ENCODE results near the gene TRPT1. TPM values are rescaled to one million over a fixed set of nuclear protein-coding genes. Genes with fewer than 3 reads are reported as not detected.

The TRPT1 gene
- total RNA-seq, 1 experiment from 2014 or later, result 56.1 TPM

DNA sequence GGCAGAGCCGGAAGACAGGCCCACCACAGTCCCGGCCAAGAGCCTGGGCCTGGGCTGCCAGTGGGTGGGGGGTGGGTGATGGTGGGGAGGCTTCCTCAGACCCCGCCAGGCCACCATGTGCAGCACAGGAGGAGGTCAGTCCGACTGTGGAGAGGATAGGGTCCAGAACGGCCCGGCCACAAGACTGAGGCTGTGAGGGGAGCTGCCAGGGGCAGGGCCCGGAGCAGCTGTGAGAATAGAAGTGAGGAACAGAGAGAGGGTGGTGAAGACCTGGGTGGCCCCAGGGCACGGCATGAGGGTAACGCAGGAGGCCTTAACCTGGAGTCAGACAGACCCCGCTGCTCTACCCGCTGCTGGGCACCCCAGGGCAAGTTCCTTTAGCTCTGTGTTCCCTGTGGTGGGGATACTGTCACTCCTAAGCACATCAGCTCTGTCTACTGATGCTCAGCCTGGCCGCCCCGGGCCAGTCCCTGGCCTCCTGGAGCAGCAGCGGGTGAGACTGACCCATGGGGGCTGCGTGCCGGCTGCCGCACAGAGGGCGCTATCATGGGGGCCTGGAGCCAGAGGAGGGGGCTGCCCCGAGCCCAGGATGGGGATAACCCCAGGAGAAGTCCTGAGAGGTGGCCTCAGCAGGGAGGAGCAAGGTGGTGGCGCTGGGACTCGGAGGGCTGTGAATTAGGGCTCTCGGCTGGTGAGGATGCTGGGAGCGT lies 17.7 kb downstream of the TRPT1 start:
- no peak for DNase-seq (ENCODE audit: low spot score)

DNA sequence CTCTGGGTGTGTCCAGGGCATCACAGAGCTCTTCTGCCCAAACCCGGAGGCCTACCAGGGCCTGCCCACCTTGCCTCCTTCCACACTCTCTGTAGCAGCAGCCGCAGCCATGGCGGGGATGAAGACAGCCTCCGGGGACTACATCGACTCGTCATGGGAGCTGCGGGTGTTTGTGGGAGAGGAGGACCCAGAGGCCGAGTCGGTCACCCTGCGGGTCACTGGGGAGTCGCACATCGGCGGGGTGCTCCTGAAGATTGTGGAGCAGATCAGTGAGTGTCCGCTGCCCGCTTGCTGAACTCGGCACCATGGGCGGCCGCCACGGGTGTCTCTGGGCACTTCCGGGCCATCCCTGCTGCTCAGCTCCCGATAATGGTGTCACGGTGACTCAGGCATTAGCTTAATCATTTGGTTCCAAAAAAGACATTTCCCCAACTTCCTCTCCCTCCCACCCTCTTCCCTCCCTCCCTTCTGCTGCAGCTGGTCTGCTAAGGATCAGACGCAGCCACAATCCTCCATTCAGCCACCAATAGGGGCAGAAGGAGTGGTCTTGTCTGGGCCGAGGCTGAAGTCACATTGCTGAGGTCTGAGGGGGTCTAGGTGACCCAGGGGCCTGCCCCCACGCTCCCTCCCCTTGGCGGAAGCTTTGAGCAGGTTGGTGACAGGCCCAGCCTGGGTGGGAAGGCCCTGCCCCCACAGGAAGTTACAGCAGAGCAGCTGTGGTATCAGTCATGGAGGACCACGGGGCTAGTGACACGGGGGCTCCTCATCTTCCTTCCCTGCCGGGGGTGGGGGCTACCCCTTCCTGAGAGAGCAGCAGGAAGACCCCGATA lies 18.5 kb downstream of the TRPT1 start:
- DNase-seq (ENCODE audit: low spot score), result no peak

DNA sequence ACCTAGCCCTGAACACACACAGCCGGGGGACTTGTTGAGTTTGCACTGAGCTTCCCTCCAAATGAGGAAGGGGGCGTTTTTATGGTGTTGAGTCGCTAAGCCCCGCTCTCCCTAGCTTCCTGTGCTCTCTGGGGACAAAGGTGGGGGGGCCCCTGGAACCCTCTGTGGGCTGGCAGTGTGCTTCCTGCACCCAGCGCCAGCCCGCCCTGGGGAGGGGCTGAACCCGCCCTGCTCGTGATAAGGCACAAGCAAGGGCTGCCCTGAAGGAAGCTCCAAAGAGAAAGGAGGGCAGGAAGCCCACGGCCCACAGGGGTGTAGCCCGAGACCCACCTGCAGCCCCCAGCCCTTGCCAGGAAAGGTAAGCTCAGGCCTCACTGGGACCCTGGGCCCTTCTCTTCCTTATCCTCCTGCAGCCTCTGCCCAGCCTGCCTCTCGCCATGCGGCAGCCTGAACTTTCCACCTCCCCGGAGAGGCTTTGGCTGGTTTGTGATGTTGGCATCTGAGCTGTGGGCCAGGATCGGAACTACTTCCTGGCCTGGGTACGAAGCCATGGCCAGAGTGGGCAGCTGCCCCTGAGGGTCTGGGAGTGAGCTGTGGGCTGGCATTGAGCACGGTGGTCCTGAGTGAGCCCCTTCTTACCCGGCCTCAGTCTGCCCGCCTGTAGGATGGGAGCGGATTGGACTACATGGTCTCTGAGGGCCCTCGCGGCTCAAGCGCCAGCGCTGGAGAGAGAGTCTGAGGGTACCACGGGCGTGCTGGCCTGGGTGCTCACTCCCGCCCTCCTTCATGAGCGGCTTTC lies 19.3 kb downstream of the TRPT1 start, which contains the start of gene FERMT3:
Gene FERMT3 (plus strand): TSS at position 265 of the 799 bp plus-strand sequence. CDS start 644 bp downstream, outside the sequence.
- no peak for DNase-seq (ENCODE audit: low spot score)

- peak; percentile 91 for DNase-seq (ENCODE audit: low spot score)
Observed at GRCh38 chr11:64204464-64204989, 21.5 kb downstream of the TRPT1 start.

DNA sequence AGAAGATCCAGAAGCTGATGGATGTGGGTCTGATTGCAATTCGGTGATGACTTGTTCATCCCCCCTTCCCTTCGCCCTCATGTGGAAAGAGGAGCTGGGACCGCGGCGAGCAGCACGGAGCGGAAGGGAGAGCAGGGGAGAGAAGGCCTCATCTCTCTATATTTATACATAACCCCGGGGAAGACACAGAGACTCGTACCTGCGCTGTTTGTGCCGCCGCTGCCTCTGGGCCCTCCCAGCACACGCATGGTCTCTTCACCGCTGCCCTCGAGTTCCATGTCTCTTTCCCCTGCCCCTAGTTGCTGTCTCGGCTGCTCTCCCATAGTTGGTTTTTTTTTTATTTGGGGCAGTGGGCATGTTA lies 21.9 kb downstream of the TRPT1 start:
- no peak for DNase-seq (ENCODE audit: low spot score)

DNA sequence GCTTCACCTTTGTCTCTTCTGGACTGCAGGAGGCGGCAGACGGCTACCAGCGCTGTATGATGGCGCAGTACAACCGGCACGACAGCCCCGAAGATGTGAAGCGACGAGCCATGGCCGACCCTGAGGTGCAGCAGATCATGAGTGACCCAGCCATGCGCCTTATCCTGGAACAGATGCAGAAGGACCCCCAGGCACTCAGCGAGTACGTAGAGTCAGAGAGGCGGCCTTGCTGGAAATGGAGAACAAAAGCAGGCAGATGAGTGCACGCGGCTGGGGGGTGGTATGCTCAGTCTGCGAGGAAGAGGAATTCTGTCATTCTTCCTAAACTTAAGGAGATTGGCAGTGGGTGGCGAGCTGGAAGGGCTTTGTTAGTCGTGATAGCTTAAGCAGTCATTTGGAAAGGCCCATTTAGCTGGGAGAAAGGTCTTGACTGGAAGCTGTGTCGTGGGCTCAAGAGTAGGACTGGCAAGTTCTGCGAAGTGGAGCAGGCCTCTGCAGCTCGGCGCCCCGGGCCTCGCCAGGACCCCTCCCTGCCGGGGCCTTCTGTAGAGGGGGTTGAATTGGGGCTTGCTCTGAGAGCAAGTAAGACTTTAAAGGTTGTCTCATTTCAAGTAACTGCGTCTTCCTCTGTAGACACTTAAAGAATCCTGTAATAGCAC lies 22.4 kb downstream of the TRPT1 start:
- DNase-seq (ENCODE audit: low spot score), result no peak

DNA sequence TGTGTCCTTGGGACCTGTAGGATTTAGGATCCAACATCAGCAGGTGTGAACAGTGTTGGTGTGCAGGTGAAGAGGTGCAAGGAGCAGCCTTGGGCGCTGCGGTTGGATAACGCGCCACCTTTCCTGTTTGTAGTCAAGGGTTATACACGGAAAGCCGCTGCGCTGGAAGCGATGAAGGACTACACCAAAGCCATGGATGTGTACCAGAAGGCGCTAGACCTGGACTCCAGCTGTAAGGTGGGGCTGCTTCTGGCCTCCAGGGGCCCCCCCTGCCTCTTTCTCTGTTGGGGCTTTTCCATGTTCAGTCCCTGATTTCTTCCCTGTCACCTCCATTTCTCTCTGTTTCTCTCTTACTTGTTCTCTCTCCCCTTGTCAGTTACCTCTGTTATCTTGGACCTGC lies 23.0 kb downstream of the TRPT1 start:
- DNase-seq (ENCODE audit: low spot score), result no peak

GRCh38 chr11:64201543-64201942 lies 24.4 kb downstream of the TRPT1 start:
- no peak for DNase-seq (ENCODE audit: low spot score)

DNA sequence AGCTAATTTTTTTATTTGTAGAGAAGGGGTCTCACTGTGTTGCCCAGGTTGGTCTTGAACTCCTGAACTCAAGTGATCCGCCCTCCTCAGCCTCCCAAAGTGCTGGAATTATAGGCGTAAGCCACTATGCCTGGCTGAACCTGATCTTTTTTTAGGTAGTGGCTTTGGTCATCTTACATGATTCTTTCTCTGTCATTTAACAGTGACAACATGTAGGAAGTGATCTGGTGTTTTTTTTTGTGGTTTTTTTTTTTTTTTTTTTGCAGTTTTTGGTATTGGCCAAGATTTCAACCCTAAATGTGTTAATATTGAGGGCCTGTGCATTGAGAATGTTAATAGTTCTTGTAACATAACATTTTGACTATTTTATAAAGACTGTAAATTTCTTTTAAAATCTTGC lies 27.5 kb downstream of the TRPT1 start:
- DNase-seq (ENCODE audit: low spot score), result no peak

DNA sequence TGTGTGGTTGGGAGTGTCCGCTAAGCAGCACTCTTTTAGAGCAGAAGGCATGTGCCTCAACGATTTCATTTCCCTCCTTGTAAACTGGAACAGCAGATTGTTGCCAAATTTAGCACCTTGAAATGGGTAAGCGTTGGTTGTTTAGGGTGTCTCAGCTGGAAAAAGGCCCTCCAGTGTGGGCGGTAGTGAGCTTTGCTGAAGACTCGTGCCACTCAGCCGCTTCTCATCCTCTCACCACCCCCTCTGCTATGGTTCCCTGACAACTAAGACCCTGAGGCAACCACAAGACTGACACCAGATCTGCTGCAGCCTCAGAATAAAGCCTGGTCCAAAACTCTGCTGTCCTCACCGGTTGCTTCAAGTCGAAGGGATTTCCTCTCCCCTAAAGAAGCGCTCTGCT lies 29.4 kb downstream of the TRPT1 start:
- no peak for DNase-seq (ENCODE audit: low spot score)

DNA sequence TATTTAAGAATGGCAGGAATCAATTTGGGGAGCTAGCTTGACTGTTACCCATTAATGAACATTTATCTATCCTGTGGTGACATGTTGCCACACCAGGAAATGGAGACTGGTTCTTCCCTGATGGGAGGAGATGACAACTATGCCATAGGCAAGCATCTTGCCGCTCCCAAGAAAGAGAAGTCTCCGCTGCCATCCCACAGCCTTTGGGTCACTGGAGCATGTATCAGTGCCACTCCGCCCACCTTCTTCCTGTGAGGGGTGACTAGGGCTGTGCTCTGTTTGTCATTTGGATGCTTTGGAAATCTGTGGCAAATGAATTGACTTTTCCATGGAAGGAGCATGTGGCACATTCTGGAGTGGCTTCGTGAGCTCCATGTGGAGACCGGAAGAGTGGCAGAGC lies 33.6 kb downstream of the TRPT1 start:
- no peak for DNase-seq (ENCODE audit: low spot score)

- no peak for DNase-seq (ENCODE audit: low spot score)
Observed at GRCh38 chr11:64186492-64187165, 39.4 kb downstream of the TRPT1 start.

DNA sequence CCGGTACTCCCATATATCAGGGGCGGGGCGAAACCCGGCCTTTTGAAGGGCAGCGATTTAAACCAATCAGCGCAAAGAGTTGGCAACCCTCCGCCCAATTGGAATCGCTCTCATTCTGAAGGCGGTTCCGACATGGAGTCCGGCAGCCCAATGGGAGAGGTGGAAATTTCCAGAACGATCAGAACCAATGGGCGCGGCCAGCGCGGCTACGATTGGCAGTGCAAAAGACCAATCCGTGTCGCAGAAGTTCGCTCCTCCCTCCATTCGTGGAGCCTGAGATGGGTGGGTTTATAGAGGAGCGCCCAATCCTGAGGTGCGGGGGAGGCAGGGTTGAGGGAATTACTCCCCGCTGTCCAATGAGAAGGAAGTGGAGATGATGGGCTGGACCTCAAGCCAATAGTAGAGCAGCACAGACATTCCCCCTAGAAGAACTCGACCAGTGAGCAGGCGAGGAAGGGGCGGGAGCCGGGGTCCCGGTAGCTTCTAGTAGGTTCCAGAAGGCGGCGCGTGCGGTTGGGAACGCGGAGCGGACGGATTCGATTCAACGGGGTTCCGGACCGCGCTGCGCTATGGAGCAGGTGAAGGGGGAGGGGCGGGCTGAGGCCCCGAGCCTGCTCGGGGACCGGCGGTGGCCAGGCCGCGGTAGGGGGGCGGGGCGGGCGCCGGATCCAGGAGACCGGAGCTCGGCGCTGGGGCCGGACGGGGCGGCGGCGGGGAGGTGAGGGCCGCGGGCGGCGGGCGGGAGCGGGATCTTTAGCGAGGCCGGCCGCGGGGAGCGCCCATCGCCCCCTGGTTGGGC lies 40.1 kb downstream of the TRPT1 start, which contains the start of gene STIP1:
Gene STIP1 (plus strand): TSS at position 479 of the 799 bp plus-strand sequence. CDS start 91 bp downstream, at position 570.
- DNase-seq (ENCODE audit: low spot score), result peak; percentile 100

DNA sequence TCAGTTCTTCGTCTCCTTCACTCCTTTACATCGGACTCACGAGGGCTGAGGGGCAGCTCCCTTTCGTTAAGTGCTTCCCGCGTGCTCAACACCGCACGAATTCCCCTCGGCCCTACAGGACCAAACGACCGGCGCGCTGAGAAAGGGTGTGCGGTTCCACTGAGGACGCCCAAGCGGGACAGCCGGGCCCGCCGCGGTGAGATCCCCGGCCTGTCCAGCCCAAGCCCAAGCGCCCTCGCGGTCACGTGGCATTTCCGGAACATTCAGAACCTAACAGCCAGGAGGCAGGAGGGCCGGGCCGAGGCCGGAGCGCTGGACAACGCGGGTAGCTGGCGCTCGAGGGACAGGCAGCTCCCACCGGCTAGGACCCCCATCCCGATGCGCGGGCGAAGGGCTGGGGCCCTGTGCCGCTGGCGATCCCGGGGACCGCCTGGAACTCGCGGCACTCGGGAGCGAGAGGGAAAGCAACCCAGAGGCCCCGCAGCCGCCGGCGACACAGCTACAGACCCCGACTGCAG lies 40.8 kb downstream of the TRPT1 start:
- peak; percentile 58 for DNase-seq (ENCODE audit: low spot score)

- DNase-seq (ENCODE audit: low spot score), result no peak
Observed at GRCh38 chr11:64183890-64184289, 42.1 kb downstream of the TRPT1 start.

DNA sequence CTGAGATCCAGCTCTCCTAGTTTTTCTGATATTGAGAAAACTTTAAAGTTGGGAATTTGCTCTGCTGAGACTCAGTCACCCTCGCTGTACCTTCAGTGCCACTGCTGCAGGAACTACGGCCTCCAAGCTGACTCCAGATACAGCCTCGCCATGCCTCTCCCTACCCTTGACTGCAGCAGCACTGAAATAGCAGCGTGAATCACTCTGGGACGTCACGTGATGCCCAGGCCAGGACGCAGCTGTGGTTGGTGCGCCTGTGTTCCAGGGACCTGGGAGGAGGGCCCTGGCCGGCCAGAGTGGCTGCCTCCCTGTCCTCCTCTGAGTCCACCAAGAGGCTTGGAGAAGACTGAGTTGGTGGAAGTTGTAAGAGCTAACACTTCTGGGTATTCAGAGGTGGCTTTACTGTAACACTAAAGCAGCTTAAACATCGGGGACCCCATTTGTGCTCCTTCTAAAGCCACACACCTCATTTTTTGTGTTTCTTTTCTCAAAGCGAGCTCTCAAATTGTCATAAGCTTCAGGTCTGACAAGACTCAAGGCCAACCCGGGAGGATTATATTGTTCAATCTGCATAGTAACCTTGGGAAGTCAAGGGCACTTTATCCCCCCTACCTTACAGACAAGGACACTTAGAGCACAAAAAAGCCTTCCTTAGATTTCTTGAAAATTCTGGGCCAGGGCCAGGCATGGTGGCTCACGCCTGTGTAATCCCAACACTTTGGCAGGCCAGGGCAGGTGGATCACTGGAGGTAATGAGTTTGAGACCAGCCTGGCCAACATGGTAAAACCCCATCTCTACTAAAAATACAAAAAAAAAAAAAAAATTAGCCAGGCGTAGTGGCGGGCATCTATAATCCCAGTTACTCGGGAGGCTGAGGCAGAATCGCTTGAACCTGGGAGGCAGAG lies 44.2 kb downstream of the TRPT1 start:
- peak; percentile 93 for DNase-seq (ENCODE audit: low spot score)

GRCh38 chr11:64180891-64181290 lies 45.1 kb downstream of the TRPT1 start:
- no peak for DNase-seq (ENCODE audit: low spot score)

DNA sequence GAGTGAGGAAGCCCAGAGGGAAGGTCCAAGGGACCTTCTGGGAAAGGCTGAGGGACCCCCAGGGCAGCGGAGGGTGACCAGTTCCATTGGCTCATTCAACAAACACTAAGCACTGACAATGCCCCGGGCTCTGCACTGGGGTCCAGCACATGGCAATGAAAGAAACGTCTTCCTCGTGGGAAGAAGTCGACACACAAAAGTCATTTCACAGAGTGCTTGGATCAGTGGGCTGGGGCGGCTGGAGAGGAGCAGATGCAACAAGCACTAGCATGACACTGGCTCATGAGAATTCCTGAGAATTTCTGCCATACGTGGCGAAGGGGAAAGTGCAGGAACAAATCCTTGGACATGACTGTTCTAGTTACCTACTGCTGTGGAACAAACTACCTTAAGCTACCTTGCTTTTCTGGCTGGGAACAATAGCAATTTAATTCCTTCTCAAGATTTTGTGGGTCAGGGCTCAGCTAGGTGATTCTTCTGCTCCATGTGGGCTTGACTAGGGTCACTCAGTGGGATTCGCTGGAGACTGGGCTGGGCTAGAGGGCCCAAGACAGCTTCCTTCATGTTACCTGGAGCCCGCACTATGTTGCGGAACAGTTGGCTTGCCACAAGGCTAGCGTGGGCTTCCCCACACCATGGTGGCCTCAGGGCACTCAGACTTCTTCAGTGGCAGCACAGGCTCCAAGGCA lies 46.9 kb downstream of the TRPT1 start:
- no peak for DNase-seq (ENCODE audit: low spot score)
